GM18870 (cell line): ENCODE data around the gene UNCX.

Experiments
- ATAC-seq: cut with Tn5 transposase; IDR thresholded peaks from one replicate; pipeline ENCODE4 v1.9.1; 2021; ENCODE audit warnings: moderate library complexity; ENCODE audit not compliant: unreplicated experiment

The UNCX gene

DNA sequence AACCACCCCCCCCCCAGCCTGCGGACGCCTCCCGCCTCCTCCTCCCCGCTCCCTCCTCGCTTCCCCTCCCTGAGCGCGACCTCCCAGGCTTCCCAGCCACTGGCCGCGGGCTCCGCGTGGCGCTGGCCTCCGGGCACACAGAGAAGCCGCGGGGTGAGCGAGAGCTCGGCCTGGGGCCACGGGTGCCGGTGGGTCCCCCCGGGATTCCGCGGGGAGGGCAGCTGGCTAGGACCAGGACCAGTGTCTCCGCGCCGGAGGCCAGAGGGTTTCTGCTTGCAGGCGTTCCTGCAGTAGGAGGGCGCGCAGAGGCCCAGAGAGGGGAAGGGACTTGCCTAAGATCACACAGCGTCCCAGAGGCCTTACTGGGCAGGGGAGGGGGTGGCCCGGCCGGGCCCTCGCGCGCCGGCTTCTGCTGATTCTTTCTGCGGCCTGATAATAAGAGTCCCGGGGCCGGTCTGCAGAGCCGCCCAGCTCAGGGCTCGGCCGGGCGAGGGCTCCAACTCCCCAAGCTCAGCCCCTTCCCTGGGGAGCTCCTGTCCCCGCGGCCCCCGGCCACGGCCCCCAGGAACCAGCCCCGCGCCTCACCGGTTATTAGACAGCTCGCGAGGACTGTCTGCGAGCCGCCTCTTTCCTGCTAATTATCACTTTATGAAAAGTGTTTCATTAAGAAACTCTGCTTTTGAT lies 10.1 kb downstream of the UNCX start:
- ATAC-seq = no peak

DNA sequence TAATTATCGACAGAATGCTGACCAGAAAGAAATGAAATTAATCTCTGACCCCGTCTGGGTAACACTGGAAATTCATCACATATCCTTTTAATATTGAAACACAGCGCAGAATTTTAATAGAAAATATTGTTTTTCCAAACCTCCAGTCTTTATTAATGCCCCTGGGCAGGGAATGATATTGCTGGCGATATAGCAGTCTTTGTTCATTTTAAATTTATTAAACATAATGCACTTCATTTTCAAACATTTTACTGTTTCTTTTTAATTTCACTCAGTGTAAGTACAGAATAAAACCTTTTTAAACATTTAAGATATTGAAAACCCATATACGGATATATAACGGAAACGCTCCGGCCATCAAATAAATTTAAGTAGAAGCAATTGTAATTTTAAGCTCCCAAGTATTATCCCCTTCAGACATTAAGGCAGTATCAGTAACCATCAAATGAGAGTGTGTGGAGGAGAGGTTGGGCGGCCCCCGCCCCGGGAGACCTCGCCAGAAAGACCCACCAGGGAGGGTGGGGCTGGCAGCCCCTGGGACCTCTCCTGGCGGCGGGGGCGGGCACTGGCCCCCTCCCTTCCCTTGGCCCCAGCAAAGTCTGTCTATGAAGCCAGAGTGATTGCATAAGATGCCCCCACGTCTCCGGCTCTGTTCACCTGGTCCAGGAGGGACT lies 10.8 kb downstream of the UNCX start:
- ATAC-seq = no peak

DNA sequence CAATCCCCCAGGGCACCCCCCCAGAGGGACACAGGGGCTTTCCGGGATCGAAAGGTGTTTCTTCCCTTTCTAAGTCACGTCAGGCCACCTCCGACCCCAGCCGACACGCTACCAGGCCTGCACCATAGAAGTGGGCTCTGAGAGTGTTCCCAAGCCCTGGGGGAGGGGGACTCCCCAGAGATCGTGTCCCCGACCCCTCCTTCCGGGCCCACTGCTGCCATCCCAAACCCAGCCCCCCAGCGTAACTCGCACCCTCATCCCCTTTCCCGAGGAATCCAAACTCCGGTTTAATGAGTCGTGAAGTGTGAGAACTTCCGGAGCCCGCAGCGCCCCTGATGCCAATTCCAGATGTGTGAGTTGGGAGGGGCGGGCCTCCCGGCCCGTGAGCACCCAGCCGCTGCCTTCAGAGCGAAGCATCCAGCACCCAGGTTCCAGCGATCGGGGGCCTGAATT lies 11.3 kb downstream of the UNCX start:
- no peak for ATAC-seq

DNA sequence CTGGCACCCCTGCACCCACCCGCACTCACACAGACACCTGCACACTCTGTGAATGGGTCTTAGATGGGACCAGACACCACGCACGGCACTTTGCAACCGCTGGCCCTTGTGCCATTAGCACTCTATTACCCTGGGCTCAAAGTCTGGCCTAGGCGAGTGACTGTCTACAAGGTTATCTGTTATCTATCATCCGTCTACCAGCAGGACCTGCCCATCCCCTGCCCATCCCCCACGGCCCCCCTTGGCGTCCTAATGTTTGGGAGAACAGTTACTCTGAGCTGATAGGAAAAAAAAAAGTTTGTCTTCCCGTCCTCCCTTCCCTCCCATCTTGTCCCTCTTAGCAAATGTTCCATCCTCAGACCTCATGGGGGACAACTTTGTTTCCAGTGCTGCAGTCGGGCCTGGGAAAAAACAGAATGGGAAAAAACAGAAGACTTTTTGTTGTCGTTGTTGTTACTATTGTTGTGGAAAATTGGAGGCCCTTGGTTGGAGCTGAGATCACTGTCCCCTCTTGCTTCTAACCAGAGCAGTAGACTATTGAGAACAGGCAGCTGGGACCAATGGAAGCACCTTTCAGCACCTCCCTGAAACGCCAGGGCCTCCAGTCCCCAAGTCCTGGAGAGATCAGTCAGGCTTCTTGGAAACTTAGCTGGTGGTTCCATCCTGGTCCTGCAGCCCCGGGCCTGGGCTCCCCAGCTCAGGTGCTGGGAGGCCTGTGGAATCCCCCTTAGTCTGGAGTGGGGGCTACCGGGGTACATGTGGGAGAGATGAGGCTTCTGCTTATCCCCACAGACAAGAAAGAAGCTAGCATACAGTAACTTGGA lies 12.2 kb downstream of the UNCX start:
- no peak for ATAC-seq

DNA sequence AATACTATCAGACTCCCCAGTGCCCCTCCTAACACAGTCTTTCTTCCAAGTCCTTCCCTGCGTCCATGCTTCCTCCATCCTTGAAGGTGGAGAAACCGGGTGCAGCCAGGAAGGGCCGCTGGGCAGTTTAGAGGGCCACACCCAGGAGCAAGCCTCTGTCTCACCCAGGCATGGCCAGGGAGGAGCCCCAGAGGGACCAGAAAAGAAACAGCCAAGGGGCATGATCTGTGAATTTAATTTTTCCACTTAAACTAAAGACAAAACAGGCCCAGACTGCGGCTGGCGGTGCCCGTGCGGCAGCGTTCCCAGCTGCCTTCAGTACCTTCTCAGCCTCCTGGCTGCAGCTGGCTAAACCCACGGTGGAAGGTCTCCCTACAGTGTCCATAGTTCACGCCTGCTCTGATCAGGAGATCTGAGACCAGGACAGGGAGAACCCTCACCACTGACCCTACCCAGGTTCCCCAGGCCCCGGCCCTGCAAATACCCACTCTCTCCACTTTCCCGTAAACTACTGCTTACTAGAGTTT lies 12.9 kb downstream of the UNCX start:
- no peak for ATAC-seq

DNA sequence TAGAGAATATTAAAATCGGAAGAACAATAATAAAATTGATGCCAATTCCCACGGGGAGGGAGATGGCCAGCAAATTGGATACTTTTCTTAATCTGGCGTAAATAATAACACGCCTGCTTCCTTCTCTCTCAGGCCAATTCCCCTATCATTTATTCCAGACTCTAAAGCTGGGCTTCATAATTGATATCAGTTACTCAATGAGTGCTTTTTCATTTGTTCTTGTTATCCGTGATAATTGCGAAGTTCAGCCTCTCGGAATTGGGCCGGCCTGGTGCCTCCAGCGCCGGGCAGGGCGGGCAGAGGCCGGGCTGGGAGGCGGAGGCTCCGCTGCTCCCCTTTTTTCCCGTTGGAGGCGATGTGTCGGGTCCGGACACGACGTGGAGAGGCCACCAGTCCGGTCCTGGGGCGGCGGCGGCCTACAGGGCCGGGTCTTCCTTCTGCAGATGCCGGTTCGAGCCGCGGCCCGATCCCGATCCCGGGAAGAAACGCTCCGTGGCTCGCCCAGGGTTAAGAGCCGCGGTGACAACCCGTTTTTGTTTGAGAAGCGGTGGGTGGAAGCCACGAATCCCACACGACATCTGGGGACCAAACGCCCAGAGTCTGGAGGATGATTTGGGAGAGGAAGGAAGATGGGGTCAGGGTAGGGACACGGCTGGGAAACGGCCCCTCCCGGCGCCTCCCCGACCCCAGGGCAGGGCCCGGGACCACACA lies 13.6 kb downstream of the UNCX start:
- no peak for ATAC-seq

DNA sequence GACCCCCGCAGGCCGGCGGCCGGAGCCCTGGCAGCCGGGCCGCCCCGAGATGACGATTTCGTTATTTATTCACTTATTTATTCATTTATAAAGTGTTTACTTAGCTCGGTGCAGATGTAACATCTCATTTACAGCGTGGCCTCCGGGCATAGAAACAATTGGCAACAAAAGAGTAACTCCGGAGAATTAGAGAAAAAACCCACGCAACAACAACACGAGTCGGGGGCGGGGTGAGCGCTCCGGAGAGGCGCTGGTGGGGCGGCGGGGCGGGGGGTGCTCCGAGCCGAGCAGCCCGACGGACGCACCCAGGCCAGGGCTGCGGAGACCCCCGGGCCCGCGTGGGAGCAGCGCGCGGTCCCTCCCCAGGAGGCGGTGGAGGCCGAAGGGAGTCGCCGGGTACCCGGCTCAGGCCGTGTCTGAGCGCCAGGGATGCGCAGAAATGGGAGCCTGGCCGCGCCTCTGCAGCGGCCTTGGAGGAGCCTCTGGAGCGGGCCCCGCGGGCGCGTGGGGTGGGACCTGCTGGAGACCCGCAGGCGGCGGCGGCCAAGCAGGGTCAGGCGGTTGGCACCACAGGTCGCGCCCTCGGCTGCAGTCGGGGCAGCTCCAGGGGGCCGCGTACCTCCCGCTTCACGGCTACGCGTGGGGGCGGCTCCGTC lies 14.3 kb downstream of the UNCX start:
- no peak for ATAC-seq

DNA sequence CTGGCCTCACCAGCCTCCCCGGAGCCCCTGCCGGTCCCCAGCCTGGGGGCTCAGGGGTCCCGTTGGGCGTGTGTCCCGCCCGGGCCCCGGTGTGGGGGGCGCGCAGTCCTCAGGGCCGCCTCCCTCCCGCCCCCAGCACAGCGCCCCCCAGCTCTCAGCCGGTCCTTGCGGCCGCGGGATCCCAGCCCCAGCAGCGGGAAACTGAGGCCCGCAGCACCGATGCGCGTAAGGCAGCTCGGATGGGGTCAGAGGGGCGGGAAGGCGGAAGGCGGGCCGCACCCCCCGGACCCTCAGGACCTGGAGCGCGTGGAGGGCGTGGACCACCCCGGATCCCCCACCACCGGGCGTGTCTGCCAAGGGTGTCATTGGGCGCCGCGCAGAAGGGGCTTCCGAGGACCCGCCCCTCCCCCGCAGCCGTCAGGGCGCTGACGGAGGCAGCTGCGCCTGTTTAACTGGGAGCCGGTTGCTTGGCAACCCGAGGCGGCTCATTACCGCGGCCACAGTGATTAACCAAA lies 14.9 kb downstream of the UNCX start:
- ATAC-seq = no peak

DNA sequence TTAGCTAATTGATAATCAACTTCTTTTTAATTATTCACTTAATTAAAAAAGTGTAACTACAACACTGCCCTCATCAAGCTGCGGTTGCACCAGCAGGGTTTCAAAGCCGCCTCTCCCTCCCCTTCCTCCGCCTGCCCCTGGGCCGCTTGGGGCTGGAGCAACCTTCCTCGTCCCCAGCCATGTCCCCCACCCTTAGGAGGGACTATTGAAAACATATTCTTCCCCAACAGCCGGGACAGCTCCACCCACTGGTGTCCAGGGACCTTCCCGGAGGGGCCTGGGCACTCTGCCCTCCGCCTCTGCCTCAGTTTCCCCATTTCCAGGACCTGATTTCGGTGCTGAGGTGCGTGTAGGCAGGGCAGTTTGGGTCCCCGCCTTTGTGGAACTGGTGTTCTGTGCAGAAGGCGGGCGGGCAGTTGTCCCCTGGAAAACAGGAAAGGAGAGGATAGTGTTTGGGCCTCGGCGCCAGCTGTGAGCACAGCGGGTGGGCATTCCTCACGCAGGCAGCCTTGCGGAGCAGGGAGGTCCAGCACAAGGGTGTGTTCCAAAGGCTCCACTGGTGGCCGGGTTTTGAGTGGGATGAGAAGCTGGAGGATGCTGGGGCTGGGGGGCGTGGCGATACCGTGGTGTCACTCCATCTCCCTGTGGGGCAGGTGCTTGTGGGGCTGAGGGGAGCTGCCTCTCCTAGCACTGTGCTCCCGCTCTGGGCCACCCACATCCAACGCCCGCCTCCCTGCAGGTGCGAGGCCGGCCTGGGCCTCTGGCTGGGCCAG lies 15.7 kb downstream of the UNCX start:
- ATAC-seq = no peak

DNA sequence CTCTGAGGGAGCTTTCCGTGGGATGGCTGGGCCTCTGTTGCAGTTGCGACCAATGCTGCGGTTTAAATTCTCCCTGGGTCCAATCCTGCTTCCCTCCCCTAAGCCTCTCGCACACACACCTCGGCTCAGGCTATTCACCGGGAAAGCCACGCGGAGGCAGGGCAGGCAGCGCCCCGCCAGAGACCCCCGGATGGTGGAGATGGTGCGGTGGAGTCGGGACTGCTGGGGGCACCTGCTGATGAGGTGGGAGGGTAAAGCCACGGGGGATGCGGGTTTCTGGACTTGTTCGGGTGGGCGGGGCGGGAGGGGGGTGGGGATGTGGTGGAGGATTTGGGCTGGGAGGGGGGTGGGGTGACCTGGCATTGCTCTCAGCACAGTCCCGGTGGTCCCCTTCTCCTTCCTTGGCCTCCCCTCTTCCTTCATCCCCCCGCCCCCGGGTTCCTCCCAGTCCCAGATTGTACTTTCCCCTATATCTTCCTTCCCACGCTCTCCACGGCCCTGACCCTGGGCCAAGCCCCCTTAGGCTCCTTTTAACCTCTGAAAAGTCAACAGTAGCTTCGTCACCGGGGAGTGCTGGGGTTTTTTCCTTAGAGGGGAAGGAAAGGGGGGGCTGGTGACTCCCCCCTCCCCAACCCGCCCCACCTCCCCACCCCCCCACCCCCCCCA lies 16.4 kb downstream of the UNCX start:
- ATAC-seq = no peak

DNA sequence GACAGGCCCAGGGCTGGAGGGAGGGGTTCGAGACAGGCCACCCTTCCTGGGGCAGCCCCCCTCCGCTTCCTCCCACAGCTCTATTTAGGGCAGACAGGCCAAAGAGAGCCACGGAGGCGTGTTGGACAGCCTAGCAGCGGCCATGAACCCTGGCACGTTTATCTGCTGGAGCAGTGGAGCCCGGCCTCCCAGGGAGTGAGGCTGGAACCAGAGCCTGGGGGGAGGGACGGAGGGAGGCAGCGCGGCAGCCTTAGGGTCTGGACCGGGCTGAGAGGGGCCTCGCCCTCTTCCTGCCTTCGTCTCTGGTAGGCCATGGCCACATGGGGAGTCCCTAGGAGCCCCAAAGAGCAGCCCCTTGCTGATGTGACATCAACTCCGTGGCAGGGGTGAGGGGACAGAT lies 17.1 kb downstream of the UNCX start:
- no peak for ATAC-seq

DNA sequence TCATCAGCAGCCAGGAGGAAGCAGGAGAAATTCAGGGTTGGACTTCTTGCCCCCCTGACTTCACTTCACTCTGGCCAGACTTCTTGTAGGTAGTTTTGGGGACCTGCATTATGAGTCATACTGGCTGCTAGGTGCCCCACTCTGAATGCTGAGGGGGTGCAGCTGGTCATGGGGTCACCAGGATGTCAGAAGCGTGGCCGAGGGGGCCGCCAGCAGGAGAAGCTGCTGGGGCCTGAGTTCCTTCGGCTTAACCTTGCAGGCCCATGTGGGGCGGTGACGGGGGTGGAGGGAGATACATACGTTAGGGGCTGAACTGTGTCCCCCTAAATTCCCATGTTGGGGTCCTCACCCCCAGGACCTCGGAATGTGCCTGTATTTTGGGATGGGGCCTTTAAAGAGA lies 18.2 kb downstream of the UNCX start:
- no peak for ATAC-seq

DNA sequence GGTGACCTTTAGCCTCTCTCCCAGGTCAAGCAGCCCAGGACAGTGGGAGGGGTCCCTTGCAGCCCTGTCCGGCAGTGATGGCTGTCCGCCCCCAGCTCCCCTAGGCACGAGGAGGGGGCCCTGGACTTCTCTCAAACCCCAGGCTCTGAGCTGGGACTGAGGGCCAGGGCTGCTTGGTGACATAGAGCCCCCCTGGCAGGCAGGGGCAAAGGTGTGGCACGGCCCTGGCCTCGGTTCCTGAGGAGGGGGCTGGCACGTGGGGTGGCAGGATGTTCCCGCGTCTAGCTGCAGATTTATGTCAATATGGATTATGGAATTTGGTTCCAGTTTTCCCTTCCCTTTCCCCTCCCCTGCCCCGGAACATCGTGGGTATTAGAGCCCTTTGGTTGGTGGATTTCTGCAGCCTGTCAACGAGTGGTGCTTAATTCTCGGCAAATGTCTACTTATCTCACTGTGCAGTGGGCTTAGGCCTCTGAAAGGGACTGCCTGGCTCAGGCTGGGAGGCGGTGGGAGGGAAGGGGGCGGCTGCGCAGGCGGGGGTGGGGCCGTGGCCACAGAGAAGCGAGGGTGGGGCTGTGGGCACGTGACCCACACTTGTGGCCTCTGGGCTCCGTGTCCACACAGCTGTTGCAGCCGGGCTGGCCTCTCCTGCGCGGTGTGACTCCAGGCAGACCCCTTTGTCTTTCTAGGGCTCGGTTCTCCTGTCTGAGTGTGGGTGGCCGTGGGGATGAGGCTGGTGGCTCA lies 19.3 kb downstream of the UNCX start:
- ATAC-seq = no peak

DNA sequence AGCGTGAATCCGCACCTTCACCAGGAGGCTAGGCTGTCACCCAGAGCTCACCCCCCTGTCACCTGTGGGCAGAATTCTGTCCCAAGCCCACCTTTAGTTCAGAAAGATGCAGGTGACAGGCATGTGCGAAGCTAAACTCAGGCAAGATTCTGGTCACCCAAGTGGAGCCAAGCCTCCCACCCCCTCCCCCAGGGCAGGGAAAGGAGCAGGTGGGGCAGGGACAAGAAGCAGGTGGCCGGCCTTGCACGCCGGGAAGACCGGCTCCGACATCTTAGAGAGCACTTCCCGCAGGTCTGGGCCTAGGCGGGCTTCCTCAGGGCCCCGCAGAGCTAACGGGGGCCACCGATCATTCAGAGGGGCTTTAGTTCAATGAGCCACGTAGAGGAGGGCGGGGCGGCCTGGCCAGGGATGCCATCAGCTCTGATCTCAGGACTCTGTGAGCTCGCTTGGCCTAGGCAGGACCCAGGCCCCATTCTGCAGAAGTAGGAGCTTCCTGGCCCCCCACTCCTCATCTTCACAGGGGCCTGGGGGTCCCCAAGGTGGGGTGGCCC lies 19.9 kb downstream of the UNCX start:
- no peak for ATAC-seq

DNA sequence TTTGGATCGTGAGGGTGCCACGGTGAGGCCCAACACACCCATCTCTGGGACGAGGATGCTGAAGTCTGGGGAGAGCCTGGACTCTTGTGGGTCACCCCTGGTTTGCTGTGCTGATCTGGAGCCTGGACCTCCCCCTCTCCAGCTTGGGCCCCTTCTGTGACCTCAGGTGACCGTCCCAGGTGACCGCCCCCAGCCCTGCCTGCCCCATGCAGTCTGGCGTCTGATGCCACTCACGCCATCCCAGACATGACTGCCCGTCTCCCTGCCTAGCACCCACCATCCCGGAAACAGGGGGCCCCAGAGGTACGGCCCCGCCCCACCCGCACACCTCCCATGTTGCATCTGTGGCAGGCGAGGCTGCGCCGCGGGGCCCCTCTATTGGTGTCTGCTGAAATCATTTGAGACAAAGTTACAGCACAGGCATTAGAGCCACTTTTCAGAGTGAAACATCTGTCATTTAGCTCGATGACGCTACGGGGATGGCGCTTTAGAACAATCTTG lies 21.1 kb downstream of the UNCX start:
- ATAC-seq = no peak

DNA sequence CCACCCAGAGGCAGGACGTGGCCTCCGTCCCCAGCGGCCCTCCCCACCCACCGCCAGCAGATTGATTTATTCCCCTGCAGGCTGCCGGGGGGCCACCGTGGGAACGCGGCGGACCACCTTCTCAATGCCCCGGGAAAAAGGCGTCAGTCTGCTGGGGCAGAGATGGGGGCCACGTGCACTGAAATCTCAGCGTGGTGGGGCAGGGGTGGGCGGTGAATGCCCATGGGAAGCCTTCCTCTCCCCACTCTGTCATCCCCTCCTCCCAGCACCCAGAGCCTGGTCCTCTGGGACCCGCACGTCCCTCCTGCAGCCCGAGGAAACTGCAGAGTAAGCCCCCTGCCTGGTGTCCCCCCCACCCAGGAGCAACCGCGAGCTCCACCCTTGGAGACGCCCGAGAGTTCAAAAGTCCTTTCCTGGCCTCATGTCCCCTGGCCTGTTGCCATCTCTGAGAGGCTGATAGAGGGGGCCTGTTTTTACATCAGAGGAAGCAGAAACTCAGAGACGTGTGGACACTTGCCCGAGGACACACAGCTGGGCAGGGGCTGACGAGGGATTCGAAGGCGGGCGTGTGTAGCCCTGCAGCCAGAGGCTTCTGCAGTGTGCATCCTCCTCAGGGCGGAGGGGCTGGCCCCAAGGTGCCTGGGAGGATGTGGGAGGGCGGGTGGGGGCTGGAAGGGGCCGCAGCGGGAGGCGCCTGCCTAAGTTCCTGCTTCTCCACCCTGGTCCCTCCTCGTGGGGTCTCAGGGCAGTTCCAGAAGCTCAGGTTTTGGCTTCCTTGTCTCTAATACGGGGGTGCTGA lies 21.8 kb downstream of the UNCX start:
- ATAC-seq = no peak
